ENCODE measurements around the gene CALHM1.
"Not testable (repeated sequence)": the region's sequence is repeated elsewhere in the genome, so short reads cannot be mapped to it uniquely, and the experiment has no call there.

The CALHM1 gene

GRCh38 chr10:103427866-103428265, 30.8 kb downstream of the CALHM1 start:
- DNase-seq = no peak

DNA sequence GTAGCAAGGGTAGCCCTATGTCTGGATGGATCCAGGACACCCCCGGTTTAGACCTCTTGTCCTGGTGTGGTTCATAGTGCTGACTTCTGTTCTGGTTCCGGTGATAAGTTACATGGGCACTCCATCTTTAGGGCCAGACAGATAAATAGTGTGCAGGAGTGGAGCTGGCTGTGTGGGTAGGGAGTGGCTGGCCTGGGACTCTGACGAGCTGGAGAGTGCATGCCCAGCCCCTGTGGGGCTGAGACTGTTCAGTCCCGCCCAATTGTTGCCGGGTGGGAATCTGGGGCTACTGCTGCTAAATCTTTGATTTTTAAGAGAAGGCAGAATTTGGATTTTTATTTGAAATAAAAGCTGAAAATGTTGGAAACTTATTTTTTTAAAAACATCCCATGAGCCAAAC, 35.0 kb downstream of the CALHM1 start:
- no peak for DNase-seq

DNA sequence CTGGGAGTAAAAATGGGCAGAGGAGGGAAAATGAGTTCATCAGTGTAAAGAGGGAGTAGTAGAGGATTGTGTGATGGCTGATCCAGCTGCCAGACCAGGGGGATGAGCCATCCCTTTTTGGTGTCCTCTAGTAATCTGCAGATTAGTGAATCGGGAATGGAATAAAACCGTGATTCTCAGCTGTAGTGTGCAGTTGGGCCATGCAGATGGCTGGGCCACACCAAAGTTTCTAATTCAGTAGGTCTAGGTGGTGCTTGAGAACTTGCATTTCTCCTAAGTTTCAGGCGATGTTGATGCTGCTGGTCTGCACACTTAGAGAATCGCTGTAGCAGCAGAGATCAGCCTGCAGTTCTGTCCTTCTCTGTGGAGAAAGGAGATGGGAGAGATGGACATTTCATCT, 39.6 kb downstream of the CALHM1 start:
- no peak for DNase-seq

- DNase-seq = no peak
These were observed 41.1 kb downstream of the CALHM1 start for GRCh38 chr10:103417601-103418000.

GRCh38 chr10:103417148-103417469, 41.6 kb downstream of the CALHM1 start:
- not testable (repeated sequence) for DNase-seq

GRCh38 chr10:103416436-103417147, 42.1 kb downstream of the CALHM1 start:
- peak; percentile 47 for DNase-seq

- no peak for DNase-seq
These were observed 43.1 kb downstream of the CALHM1 start for GRCh38 chr10:103415581-103415980.

DNA sequence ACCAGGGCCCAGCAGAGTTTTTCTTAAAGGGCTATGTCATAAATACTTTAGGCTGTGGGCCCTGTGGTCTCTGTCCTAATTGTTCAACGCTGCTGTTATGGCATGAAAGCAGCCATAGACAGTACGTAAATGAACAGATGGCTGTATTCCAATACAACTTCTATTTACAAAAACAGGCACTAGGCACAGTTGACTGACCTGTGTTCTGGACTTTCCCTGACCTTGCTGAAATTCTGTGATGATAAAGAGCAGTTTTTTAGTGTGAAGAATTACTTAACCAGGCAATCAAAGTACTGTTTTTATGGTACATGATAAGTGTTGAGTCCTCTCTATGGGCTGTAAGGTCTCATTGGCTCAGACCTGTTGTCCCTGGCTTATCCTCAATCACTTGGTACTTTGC, 45.1 kb downstream of the CALHM1 start:
- DNase-seq = no peak
